CD4-positive, alpha-beta T cell (primary cell): ENCODE results near the gene ORAI3. TPM values are rescaled to one million over a fixed set of nuclear protein-coding genes. Genes with fewer than 3 reads are reported as not detected.
A peak's percentile ranks its signal among the peaks of the same experiment; 100 is the strongest.

Experiments used
- ATAC-seq: fragments of 200-7000 bp; cut with Tn5 transposase; one replicate; pipeline ENCODE4 v1.10.0; 2022; ENCODE audit warnings: mild to moderate bottlenecking; ENCODE audit not compliant: poor library complexity
- CTCF ChIA-PET: fragments of 350-600 bp; sonication (Branson Sonifier 250); formaldehyde crosslinking; loops from one replicate; lab custom pipeline; 2021; ENCODE audit warnings: antibody characterized with exemption, inconsistent platforms; lab: Charles Lee
- POLR2A ChIA-PET: fragments of 350-600 bp; sonication (Branson Sonifier 250); formaldehyde crosslinking; loops from one replicate; lab custom pipeline; 2021; ENCODE audit warnings: antibody characterized with exemption, inconsistent platforms; lab: Charles Lee
- DNase-seq, 14 experiments: peaks; one replicate each; pipeline ENCODE4 v3.0.0-alpha.2; 2013 to 2020; ENCODE audit warnings: mixed read lengths in 2 of 14
- H3K27ac ChIP-seq, 2 donors: one replicate each; pipeline versions ENCODE4 v1.5.1 to v1.7.0; 2013; ENCODE audit warnings: low read length in 2 of 2, low read depth in 1 of 2, mild to moderate bottlenecking in 1 of 2
- H3K27me3 ChIP-seq, 2 experiments: 1 replicate in 1 of 2; 2 replicates in 1 of 2; pipeline versions ENCODE4 v1.6.1 to v1.7.0; 2013; ENCODE audit warnings: low read length in 2 of 2, control low read depth in 1 of 2, mild to moderate bottlenecking in 1 of 2, moderate library complexity in 1 of 2; ENCODE audit not compliant: insufficient read depth in 2 of 2, control insufficient read depth in 1 of 2
- H3K36me3 ChIP-seq: one replicate; pipeline ENCODE4 v1.6.1; 2013; ENCODE audit warnings: low read length, control low read depth; ENCODE audit not compliant: insufficient read depth
- H3K4me1 ChIP-seq: one replicate; pipeline ENCODE4 v1.6.1; 2013; ENCODE audit warnings: low read length, control low read depth; ENCODE audit not compliant: insufficient read depth
- H3K4me3 ChIP-seq: one replicate; pipeline ENCODE4 v1.5.1; 2013; ENCODE audit warnings: mild to moderate bottlenecking, low read length, moderate library complexity
- H3K9me3 ChIP-seq, 2 experiments: 1 replicate in 1 of 2; 2 replicates in 1 of 2; pipeline versions ENCODE4 v1.6.1 to v1.7.0; 2013; ENCODE audit warnings: low read length in 2 of 2, mild to moderate bottlenecking in 2 of 2, control low read depth in 1 of 2, moderate library complexity in 1 of 2; ENCODE audit not compliant: control insufficient read depth in 1 of 2, insufficient read depth in 1 of 2
- H3K27ac Mint-ChIP-seq: one replicate; pipeline ENCODE4 v1.8.0; 2020; ENCODE audit warnings: mixed read lengths
- H3K27me3 Mint-ChIP-seq: one replicate; pipeline ENCODE4 v1.8.0; 2021; ENCODE audit warnings: mixed read lengths
- H3K36me3 Mint-ChIP-seq: one replicate; pipeline ENCODE4 v1.8.0; 2021; ENCODE audit warnings: low read depth, mixed read lengths
- H3K4me1 Mint-ChIP-seq: one replicate; pipeline ENCODE4 v1.8.0; 2021; ENCODE audit warnings: low read depth, mixed read lengths
- H3K4me3 Mint-ChIP-seq: one replicate; pipeline ENCODE4 v1.8.0; 2020; ENCODE audit warnings: mild to moderate bottlenecking, mixed read lengths
- H3K9me3 Mint-ChIP-seq: one replicate; pipeline ENCODE4 v1.8.0; 2020; ENCODE audit warnings: mixed read lengths
- intact Hi-C, 2 experiments: fragments of 100-400 bp; cut with DNase I in 1 of 2; cut with micrococcal nuclease in 1 of 2; formaldehyde crosslinking; loops; one replicate each; pipeline versions ENCODE4 v1.15.1 to v1.9.0; 2023 to 2025; cut with DNase I, micrococcal nuclease
- total RNA-seq, 174 experiments: library from RNA in 2 of 174; stranded (reverse) in 2 of 174; gene quantifications; one replicate each; pipeline ENCODE4 v1.2.3 and lab custom pipeline; 2021 to 2026
- TF ChIP-seq, protein P1 (sequence below): fragments of 200-600 bp; IDR thresholded peaks from one replicate; pipeline ENCODE4 v1.8.0; 2022; ENCODE audit warnings: antibody characterized with exemption, mild to moderate bottlenecking

The ORAI3 gene
- total RNA-seq, 2 experiments from 2014 or later, result 3.0 to 4.5 TPM

DNA sequence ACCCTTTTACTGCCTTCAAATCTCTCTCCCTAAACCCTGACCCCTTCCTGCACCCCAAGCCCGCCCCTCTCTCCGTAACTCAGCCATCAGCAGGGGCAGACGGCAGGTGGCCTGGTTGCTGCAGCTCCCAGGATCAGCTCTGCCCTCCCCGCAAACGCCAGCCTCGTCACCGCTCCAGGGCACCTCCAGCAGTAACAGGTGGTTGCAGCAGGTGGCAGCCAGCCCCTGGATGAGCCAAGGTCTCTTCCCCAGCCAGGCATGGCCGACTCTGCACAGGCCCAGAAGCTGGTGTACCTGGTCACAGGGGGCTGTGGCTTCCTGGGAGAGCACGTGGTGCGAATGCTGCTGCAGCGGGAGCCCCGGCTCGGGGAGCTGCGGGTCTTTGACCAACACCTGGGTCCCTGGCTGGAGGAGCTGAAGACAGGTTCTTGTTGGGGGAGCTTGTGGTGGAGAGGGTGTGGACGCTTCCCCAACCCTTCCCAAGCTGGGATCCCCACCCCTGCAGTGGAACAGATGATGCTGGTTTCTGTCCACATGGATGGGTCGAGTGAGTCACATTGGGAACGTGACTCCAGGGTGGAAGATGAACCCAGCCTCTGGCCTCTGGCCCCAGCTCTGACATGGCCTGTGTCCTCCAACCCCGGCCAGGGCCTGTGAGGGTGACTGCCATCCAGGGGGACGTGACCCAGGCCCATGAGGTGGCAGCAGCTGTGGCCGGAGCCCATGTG is 36.7 kb downstream of the ORAI3 start:
- no peak overlapping the region for H3K27ac ChIP-seq
- peaks cover 32% of the 10 kb centered on the region for H3K36me3 ChIP-seq
- peaks cover 13% of the 10 kb centered on the region for H3K4me1 ChIP-seq
- DNase-seq, result peak in 2 of 14 experiments; percentile 22 to 43
- no peaks in the 10 kb centered on the region for H3K27me3 ChIP-seq
- Mint-ChIP-seq H3K4me1 (no peaks in the 10 kb centered on the region), H3K9me3 (no peaks in the 10 kb centered on the region), H3K27me3 (no peaks in the 10 kb centered on the region), H3K36me3 (peaks cover 29% of the 10 kb centered on the region), H3K4me3 (no peak overlapping the region), H3K27ac (no peak overlapping the region)
- TF ChIP-seq, protein P1, sequence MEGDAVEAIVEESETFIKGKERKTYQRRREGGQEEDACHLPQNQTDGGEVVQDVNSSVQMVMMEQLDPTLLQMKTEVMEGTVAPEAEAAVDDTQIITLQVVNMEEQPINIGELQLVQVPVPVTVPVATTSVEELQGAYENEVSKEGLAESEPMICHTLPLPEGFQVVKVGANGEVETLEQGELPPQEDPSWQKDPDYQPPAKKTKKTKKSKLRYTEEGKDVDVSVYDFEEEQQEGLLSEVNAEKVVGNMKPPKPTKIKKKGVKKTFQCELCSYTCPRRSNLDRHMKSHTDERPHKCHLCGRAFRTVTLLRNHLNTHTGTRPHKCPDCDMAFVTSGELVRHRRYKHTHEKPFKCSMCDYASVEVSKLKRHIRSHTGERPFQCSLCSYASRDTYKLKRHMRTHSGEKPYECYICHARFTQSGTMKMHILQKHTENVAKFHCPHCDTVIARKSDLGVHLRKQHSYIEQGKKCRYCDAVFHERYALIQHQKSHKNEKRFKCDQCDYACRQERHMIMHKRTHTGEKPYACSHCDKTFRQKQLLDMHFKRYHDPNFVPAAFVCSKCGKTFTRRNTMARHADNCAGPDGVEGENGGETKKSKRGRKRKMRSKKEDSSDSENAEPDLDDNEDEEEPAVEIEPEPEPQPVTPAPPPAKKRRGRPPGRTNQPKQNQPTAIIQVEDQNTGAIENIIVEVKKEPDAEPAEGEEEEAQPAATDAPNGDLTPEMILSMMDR, result no peak
- H3K4me3 ChIP-seq, result no peak overlapping the region
- POLR2A ChIA-PET, result interaction anchor here (0.9 to 2.2 kb wide), 7 partner anchors 11 to 888 kb away, joined by 3 to 8 read pairs (median 3); partner anchors contain the start of genes KAT8, VKORC1, ZNF267 and ZNF646
- no peaks in the 10 kb centered on the region for H3K9me3 ChIP-seq
- intact Hi-C loops, result loop anchor here (1.0 to 10.0 kb wide), 10 partner anchors 47 to 883 kb away; partner anchors contain the start of genes STX4 (in 1 of the 2) and VKORC1 (in 1 of the 2)
- ATAC-seq, result peak; percentile 43
- CTCF ChIA-PET, result interaction anchor here (0.8 to 3.9 kb wide), 7 partner anchors 11 to 458 kb away, joined by 3 to 26 read pairs (median 5); partner anchors contain the start of genes ZNF646, ZNF668 and ZNF843

DNA sequence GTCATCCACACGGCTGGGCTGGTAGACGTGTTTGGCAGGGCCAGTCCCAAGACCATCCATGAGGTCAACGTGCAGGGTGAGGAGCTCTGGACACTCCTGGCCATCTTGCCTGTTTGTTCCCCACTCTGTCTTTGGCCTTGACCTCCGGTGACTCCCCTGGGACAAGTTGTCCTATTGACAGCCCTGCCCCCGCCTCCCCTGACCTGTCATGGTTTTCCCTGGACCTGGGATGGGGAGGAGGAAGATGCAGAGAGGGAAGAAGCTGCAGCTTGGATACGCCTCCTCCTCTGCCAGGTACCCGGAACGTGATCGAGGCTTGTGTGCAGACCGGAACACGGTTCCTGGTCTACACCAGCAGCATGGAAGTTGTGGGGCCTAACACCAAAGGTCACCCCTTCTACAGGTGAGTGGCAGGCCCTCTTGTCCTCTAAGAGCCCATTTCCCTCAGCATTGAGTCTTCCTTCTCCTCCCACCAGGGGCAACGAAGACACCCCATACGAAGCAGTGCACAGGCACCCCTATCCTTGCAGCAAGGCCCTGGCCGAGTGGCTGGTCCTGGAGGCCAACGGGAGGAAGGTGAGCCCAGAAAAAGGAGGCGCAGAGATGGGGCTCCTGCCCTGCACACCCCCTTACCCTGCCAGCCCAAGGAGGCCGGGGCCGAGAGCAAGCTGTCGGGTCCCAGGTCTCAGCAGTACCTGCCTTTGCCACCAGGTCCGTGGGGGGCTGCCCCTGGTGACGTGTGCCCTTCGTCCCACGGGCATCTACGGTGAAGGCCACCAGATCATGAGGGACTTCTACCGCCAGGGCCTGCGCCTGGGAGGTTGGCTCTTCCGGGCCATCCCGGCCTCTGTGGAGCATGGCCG is 37.5 kb downstream of the ORAI3 start:
- no peak overlapping the region for H3K4me3 Mint-ChIP-seq
- ChIA-PET POLR2A (interaction anchor here (0.9 to 2.2 kb wide), 2 partner anchors 131 to 887 kb away, joined by 3 to 8 read pairs; partner anchors contain the start of genes KAT8 and ZNF267), CTCF (interaction anchor here (0.8 to 3.9 kb wide), 4 partner anchors 11 to 156 kb away, joined by 3 to 26 read pairs (median 6); no protein-coding TSS in a partner anchor)
- H3K27ac ChIP-seq, result no peak overlapping the region
- H3K4me3 ChIP-seq, result no peak overlapping the region
- H3K4me1 Mint-ChIP-seq, result no peaks in the 10 kb centered on the region
- no peaks in the 10 kb centered on the region for H3K9me3 ChIP-seq
- ATAC-seq, result no peak
- DNase-seq, result no peak
- intact Hi-C loops, result loop anchor here (5.0 to 10.0 kb wide), 4 partner anchors 308 to 708 kb away; no protein-coding TSS in a partner anchor
- H3K27ac Mint-ChIP-seq, result no peak overlapping the region
- peaks cover 25% of the 10 kb centered on the region for H3K36me3 ChIP-seq
- TF ChIP-seq, protein P1, result no peak
- H3K27me3 ChIP-seq, result no peaks in the 10 kb centered on the region
- H3K36me3 Mint-ChIP-seq, result peaks cover 24% of the 10 kb centered on the region
- H3K4me1 ChIP-seq, result peaks cover 13% of the 10 kb centered on the region
- no peaks in the 10 kb centered on the region for H3K27me3 Mint-ChIP-seq
- H3K9me3 Mint-ChIP-seq, result no peaks in the 10 kb centered on the region

DNA sequence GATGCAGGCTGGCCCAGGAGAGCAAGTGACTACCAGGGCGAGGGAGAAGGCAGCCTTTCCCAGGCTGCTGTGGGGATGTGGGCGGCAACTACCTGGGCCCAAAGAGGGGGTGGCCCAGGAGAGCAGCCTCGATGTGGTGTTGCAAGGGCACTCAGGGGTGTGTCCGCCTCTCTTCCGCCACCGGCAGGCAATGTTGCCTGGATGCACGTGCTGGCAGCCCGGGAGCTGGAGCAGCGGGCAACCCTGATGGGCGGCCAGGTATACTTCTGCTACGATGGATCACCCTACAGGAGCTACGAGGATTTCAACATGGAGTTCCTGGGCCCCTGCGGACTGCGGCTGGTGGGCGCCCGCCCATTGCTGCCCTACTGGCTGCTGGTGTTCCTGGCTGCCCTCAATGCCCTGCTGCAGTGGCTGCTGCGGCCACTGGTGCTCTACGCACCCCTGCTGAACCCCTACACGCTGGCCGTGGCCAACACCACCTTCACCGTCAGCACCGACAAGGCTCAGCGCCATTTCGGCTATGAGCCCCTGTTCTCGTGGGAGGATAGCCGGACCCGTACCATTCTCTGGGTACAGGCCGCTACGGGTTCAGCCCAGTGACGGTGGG is 38.8 kb downstream of the ORAI3 start:
- CTCF ChIA-PET, result no interaction called here

More for the DNA sequence above, 38.8 kb downstream of the ORAI3 start:
- POLR2A ChIA-PET, result no interaction called here
- H3K27me3 Mint-ChIP-seq, result no peaks in the 10 kb centered on the region
- DNase-seq (no peak), ATAC-seq (no peak)
- intact Hi-C loops, result loop anchor here (5.0 to 10.0 kb wide), 4 partner anchors 307 to 707 kb away; no protein-coding TSS in a partner anchor
- Histone ChIP-seq H3K36me3 (peaks cover 21% of the 10 kb centered on the region), H3K4me3 (no peak overlapping the region), H3K27ac (no peak overlapping the region), H3K4me1 (peaks cover 13% of the 10 kb centered on the region), H3K9me3 (no peaks in the 10 kb centered on the region), H3K27me3 (no peaks in the 10 kb centered on the region)
- H3K36me3 Mint-ChIP-seq, result peaks cover 14% of the 10 kb centered on the region
- no peaks in the 10 kb centered on the region for H3K9me3 Mint-ChIP-seq
- no peak overlapping the region for H3K27ac Mint-ChIP-seq
- H3K4me1 Mint-ChIP-seq, result no peaks in the 10 kb centered on the region
- TF ChIP-seq, protein P1, result no peak
- H3K4me3 Mint-ChIP-seq, result no peak overlapping the region
